Heart right ventricle (tissue), 16 donors: Measurements from ENCODE around the gene IRS2. TPM values are rescaled to one million over a fixed set of nuclear protein-coding genes. Genes with fewer than 3 reads are reported as not detected.

ENCODE experiments used
- ATAC-seq, 8 donors: fragments of 200-7000 bp; cut with Tn5 transposase; one replicate each; pipeline ENCODE4 v1.9.1; 2020; ENCODE audit warnings: mild to moderate bottlenecking in 8 of 8, moderate library complexity in 8 of 8, moderate number of reproducible peaks in 1 of 8
- DNase-seq, 2 donors: peaks; one replicate each; pipeline ENCODE4 v3.0.0-alpha.2; 2020
- H3K27ac ChIP-seq, 10 donors: fragments of 200-600 bp; sonication (generic) in 2 of 10; one replicate each; pipeline versions ENCODE4 v1.5.0 to v1.8.0; 2020 to 2022; ENCODE audit warnings: mild to moderate bottlenecking in 3 of 10
- H3K27me3 ChIP-seq, 7 donors: fragments of 200-600 bp; one replicate each; pipeline ENCODE4 v1.8.0; 2021 to 2022; ENCODE audit warnings: mild to moderate bottlenecking in 2 of 7
- H3K36me3 ChIP-seq, 9 donors: fragments of 200-600 bp; sonication (generic) in 1 of 9; one replicate each; pipeline versions ENCODE4 v1.5.0 to v1.8.0; 2020 to 2022; ENCODE audit warnings: mild to moderate bottlenecking in 2 of 9
- H3K4me1 ChIP-seq, 9 donors: fragments of 200-600 bp; sonication (generic) in 1 of 9; one replicate each; pipeline versions ENCODE4 v1.5.0 to v1.8.0; 2020 to 2022; ENCODE audit warnings: mild to moderate bottlenecking in 4 of 9
- H3K4me3 ChIP-seq, 10 donors: fragments of 200-600 bp; sonication (generic) in 2 of 10; one replicate each; pipeline versions ENCODE4 v1.5.0 to v1.8.0; 2020 to 2022; ENCODE audit warnings: mild to moderate bottlenecking in 7 of 10, moderate library complexity in 2 of 10
- H3K9me3 ChIP-seq, 11 donors: fragments of 200-600 bp in 10 of 11; sonication (generic) in 2 of 11; one replicate each; pipeline versions ENCODE4 v1.5.0 to v1.8.0; 2013 to 2022; ENCODE audit warnings: mild to moderate bottlenecking in 2 of 11, control low read depth in 1 of 11, moderate library complexity in 1 of 11
- CTCF ChIP-seq, 9 donors: fragments of 200-600 bp; sonication (generic) in 2 of 9; IDR thresholded peaks; one replicate each; pipeline versions ENCODE4 v1.5.0 to v1.8.0; 2021 to 2022; ENCODE audit warnings: antibody characterized with exemption in 9 of 9, mild to moderate bottlenecking in 5 of 9, moderate library complexity in 1 of 9
- WGBS, 2 donors: extraction: QIAGEN DNeasy Blood & Tissue Kit; methylation state at CpG; one replicate each; pipeline ENCODE4 v1.1.7; 2013; ENCODE audit warnings: inconsistent platforms in 1 of 2; 5-methylcytosine and 5-hydroxymethylcytosine counted together
- intact Hi-C, 10 donors: fragments of 100-400 bp; cut with DNase I; formaldehyde crosslinking; loops; one replicate each; pipeline versions ENCODE4 v1.11.1 to v1.14.2; 2022
- polyA plus RNA-seq, 2 donors: library from polyadenylated mRNA; stranded (reverse); fragments of 200-250 nt; gene quantifications; one replicate each; pipeline ENCODE4 v1.2.3, GENCODE V29; 2013
- total RNA-seq, 10 donors: library from RNA; stranded (reverse); fragmentation: NEBNext Ultra II Directional in 3 of 10; extraction: Animal tissue kit (Norgen Biotek cat#: 25700) in 3 of 10; gene quantifications; one replicate each; pipeline versions ENCODE4 v1.2.1 to v1.2.4, GENCODE V29; 2021 to 2023
- donor health status: Arrhythmogenic right ventricular cardiomyopathy.
- donor health status: ischemic (EF 13 %, LVEDD 7.1; RV severe dilation, severe dysfunction).
- donor health status: healthy with polysubstance abuse.
- donor health status: DM: no; HTN: yes; CAD: no.
- donor health status: DM: no; HTN: no; CAD: no.
- donor health status: ischemic (EF 25% LVEDD 6.9; RV normal size, moderate dysfunction).
- donor health status: ischemic (EF 25% LVEDD 5.7; RV mildly dilated, moderate dysfunction).
- donor health status: healthy.
- donor health status: DM: yes; HTN: yes; CAD: no.
- donor health status: Ischemic cardiomyopathy.
- donor health status: ischemic (EF 35%, LVEDD 5.7; RV mildly dilated, moderate dysfunction).
- donor health status: nonischemic (EF 11% LVEDD 7.7; RV severe dilation, severe dysfunction).
- donor health status: DM: yes; HTN: yes; CAD: no.
- donor health status: PGD.
- donor health status: ischemic (EF 29% LVEDD 5.4; RV normal size, mild dysfunction).
- donor health status: nonischemic (EF 23%, LVEDD 6.1; RV moderate dilation, normal function).

Gene IRS2
- total and polyA plus RNA-seq, 12 donors = 4.2 to 49.3 (median 13.7) TPM

GRCh38 chr13:109707742-109708617, 78.4 kb downstream of the IRS2 start:
- no peak for ATAC-seq
- H3K9me3 ChIP-seq = no peaks in the 10 kb centered on the region
- peaks cover 0 to 11% (median 0%) of the 10 kb centered on the region in 7 donors for H3K27me3 ChIP-seq
- TF ChIP-seq CTCF (IDR thresholded peaks at IDR 0.05) = no peak
- 87 to 90% methylated on average over 14 of the region's 14 CpGs for WGBS, 2 donors
- peaks cover 0 to 18% (median 0%) of the 10 kb centered on the region in 9 donors for H3K4me1 ChIP-seq
- intact Hi-C loops = no loop called here
- H3K36me3 ChIP-seq = no peaks in the 10 kb centered on the region
- H3K4me3 ChIP-seq = no peak overlapping the region
- no peak overlapping the region for H3K27ac ChIP-seq
- DNase-seq = no peak

GRCh38 chr13:109707044-109707741, 79.2 kb downstream of the IRS2 start:
- peaks cover 0 to 11% (median 0%) of the 10 kb centered on the region in 7 donors for H3K27me3 ChIP-seq
- ATAC-seq (no peak), DNase-seq (no peak)
- no peak overlapping the region for H3K27ac ChIP-seq
- peaks cover 0 to 18% (median 0%) of the 10 kb centered on the region in 9 donors for H3K4me1 ChIP-seq
- no peak overlapping the region for H3K4me3 ChIP-seq
- WGBS, 2 donors = 73 to 83% methylated on average over 15 of the region's 15 CpGs
- TF ChIP-seq CTCF (IDR thresholded peaks at IDR 0.05) = no peak
- no peaks in the 10 kb centered on the region for H3K36me3 ChIP-seq
- intact Hi-C loops = no loop called here
- no peaks in the 10 kb centered on the region for H3K9me3 ChIP-seq

- H3K36me3 ChIP-seq = no peaks in the 10 kb centered on the region
- H3K27ac ChIP-seq = peak overlapping the region in 1 of 10 donors; percentile 79
- no peak overlapping the region for H3K4me3 ChIP-seq
- H3K4me1 ChIP-seq = peaks cover 0 to 18% (median 0%) of the 10 kb centered on the region in 9 donors
- ATAC-seq = no peak
- no peaks in the 10 kb centered on the region for H3K9me3 ChIP-seq
- peaks cover 0 to 11% (median 0%) of the 10 kb centered on the region in 7 donors for H3K27me3 ChIP-seq
- TF ChIP-seq CTCF (IDR thresholded peaks at IDR 0.05) = no peak
- WGBS, 2 donors = 89 to 91% methylated on average over 12 of the region's 12 CpGs
- intact Hi-C loops = no loop called here
- DNase-seq = no peak
Measured at GRCh38 chr13:109706015-109706715, 80.2 kb downstream of the IRS2 start.
